LNCAP (cell line): Measurements from ENCODE around the gene RSU1.

Source experiments
- CTCF ChIP-seq: fragments of 450-650 bp; IDR thresholded peaks from 2 replicates; pipeline ENCODE4 v1.5.1; 2017; ENCODE audit warnings: mild to moderate bottlenecking

Gene RSU1

GRCh38 chr10:16768702-16769101 is 48.5 kb downstream of the RSU1 start:
- TF ChIP-seq CTCF, result no peak

- TF ChIP-seq CTCF, result no peak
Measured at GRCh38 chr10:16765509-16766375, 51.5 kb downstream of the RSU1 start.

GRCh38 chr10:16761300-16761699 is 55.9 kb downstream of the RSU1 start:
- TF ChIP-seq CTCF, result no peak

- no peak for TF ChIP-seq CTCF
Measured at GRCh38 chr10:16756561-16757221, 60.5 kb downstream of the RSU1 start.

GRCh38 chr10:16754765-16755164 is 62.5 kb downstream of the RSU1 start:
- TF ChIP-seq CTCF, result no peak

- no peak for TF ChIP-seq CTCF
Measured at GRCh38 chr10:16752099-16752498, 65.1 kb downstream of the RSU1 start.

GRCh38 chr10:16751244-16751643 is 66.0 kb downstream of the RSU1 start:
- no peak for TF ChIP-seq CTCF
